Peyer's patch (tissue), 4 donors: Measurements from ENCODE around the gene PRPH. TPM values are rescaled to one million over a fixed set of nuclear protein-coding genes. Genes with fewer than 3 reads are reported as not detected.

Experiments
- DNase-seq, 3 donors: peaks; one replicate each; pipeline ENCODE4 v3.0.0-alpha.2; 2017 to 2019
- H3K27ac ChIP-seq, 4 donors: fragments of 200-600 bp; sonication (generic); one replicate each; pipeline ENCODE4 v1.5.1; 2016 to 2019
- H3K27me3 ChIP-seq, 2 donors: fragments of 200-600 bp; sonication (generic); one replicate each; pipeline ENCODE4 v1.5.1; 2019
- H3K36me3 ChIP-seq, 3 donors: fragments of 200-600 bp; sonication (generic); one replicate each; pipeline ENCODE4 v1.5.1; 2016 to 2019
- H3K4me1 ChIP-seq, 4 donors: fragments of 200-600 bp; sonication (generic); one replicate each; pipeline ENCODE4 v1.5.1; 2016 to 2019
- H3K4me3 ChIP-seq, 4 donors: fragments of 200-600 bp; sonication (generic); 1 replicate in 3 of 4; 2 replicates in 1 of 4; pipeline ENCODE4 v1.5.1; 2016 to 2019; ENCODE audit warnings: mild to moderate bottlenecking in 1 of 4
- H3K9me3 ChIP-seq, 4 donors: fragments of 200-600 bp; sonication (generic); one replicate each; pipeline ENCODE4 v1.5.1; 2016 to 2019; ENCODE audit warnings: mild to moderate bottlenecking in 1 of 4
- POLR2A ChIP-seq, 2 donors: fragments of 450-650 bp; IDR thresholded peaks; one replicate each; pipeline ENCODE4 v1.5.1; 2017; ENCODE audit warnings: antibody characterized with exemption in 2 of 2, mild to moderate bottlenecking in 2 of 2, moderate library complexity in 2 of 2
- total RNA-seq, 4 donors: library from RNA; depleted of rRNA; stranded (reverse); fragments of >200 nt; gene quantifications; one replicate each; pipeline ENCODE4 v1.1.0, GENCODE V29; 2016
- TF ChIP-seq, protein P1 (sequence below), 6 experiments: fragments of 450-650 bp in 4 of 6; fragments of 200-600 bp in 2 of 6; sonication (generic) in 1 of 6; IDR thresholded peaks; one replicate each; pipeline ENCODE4 v1.5.1; 2017 to 2019; ENCODE audit warnings: antibody characterized with exemption in 6 of 6, mild to moderate bottlenecking in 3 of 6, moderate library complexity in 1 of 6

PRPH gene
- total RNA-seq, 4 donors from 2014 or later: 6.4 to 8.8 (median 6.5) TPM; not detected in 1

DNA sequence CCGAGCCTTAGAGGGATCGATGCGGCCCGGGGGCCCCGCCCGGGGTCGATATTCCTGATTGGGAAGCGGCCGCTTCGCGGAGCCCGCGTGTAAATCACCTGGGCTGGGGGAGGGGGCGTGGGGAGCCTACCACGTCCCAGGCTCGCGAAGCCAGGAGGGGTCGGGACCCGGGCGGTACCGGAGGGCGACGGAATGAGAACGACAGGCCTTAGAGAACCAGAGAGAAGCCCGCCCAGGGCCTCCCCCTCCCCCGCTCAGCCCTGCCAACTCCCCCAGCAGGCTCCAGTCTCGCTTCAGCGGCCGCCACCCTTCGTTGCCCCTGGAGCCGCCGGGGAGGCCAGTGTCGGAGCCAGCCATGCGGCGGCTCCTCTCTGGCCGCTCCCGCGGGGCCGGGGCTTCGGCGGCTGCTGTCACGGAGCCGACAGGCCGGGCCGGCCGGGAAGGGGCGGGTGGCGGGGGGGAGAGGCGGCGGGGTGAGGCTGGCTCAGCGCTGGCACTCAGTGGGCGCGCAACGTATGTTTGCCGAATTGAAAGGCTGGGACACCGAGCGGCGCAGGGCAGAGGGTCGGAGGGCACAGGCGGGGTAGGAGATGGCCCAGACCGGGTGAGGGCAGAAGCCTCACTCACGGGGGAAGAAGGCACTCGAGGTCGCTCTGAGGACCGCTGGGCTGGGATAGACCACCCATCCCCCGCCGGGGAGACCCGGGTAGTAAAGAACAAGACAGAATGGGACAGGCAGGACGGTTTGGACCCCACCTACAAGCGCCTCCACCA is 50.3 kb downstream of the PRPH start:
- Histone ChIP-seq H3K27ac (no peak overlapping the region), H3K27me3 (peaks cover 0 to 25% of the 10 kb centered on the region in 2 donors), H3K36me3 (no peaks in the 10 kb centered on the region), H3K4me3 (peak overlapping the region; percentile 1 to 75 (median 43)), H3K9me3 (no peaks in the 10 kb centered on the region), H3K4me1 (peaks cover 7 to 63% (median 47%) of the 10 kb centered on the region in 4 donors)
- DNase-seq: peak in 2 of 3 donors; percentile 31 to 56
- TF ChIP-seq POLR2A (IDR thresholded peaks at IDR 0.05): no peak
- TF ChIP-seq, protein P1, sequence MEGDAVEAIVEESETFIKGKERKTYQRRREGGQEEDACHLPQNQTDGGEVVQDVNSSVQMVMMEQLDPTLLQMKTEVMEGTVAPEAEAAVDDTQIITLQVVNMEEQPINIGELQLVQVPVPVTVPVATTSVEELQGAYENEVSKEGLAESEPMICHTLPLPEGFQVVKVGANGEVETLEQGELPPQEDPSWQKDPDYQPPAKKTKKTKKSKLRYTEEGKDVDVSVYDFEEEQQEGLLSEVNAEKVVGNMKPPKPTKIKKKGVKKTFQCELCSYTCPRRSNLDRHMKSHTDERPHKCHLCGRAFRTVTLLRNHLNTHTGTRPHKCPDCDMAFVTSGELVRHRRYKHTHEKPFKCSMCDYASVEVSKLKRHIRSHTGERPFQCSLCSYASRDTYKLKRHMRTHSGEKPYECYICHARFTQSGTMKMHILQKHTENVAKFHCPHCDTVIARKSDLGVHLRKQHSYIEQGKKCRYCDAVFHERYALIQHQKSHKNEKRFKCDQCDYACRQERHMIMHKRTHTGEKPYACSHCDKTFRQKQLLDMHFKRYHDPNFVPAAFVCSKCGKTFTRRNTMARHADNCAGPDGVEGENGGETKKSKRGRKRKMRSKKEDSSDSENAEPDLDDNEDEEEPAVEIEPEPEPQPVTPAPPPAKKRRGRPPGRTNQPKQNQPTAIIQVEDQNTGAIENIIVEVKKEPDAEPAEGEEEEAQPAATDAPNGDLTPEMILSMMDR (IDR thresholded peaks at IDR 0.05): no peak

DNA sequence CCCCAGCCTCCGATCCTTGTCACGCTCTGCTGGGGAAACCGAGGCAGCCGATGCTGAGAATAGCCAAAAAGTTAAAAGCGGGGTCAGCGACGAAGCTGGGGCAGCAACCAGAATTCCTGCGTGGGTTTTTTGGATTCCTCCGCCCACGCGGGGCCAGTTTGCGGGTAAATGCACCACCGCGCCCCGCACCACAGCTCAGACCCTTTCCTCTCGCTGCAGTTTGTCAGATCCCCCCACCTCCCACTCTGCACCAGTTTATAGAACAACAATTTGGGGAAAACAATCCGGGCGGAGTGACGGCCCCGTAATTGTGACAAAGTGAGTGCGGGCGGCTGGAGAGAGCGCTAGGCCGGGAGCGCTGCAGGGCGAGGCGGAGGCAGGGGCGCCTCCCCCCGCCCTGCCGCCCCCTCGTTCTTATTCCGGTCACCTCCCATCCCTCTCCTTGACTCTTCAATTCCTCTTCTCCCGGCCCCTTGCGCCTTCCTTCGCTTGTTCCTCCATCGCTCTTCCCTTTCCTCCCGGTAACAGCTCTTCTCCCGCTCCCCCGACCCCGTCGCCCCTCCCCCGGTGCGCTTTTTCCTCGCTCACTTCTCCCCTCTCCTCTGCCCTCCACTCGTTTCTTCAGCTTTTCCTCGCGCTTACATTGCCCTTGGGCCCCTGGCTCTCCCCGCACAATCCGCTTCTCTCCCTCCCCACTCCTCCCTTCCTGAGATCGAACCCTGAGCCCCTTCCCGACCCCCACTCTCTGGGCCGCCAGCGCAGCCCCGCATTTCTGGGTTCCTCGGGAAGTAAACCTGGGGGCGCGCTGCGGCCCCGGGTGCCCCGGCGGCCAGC is 51.1 kb downstream of the PRPH start:
- H3K4me3 ChIP-seq: peak overlapping the region; percentile 1 to 75 (median 43)
- H3K27me3 ChIP-seq: peaks cover 0 to 25% of the 10 kb centered on the region in 2 donors
- DNase-seq: peak in 1 of 3 donors; percentile 42
- H3K36me3 ChIP-seq: no peaks in the 10 kb centered on the region
- H3K27ac ChIP-seq: no peak overlapping the region
- TF ChIP-seq, protein P1 (IDR thresholded peaks at IDR 0.05): no peak
- TF ChIP-seq POLR2A (IDR thresholded peaks at IDR 0.05): no peak
- peaks cover 7 to 63% (median 47%) of the 10 kb centered on the region in 4 donors for H3K4me1 ChIP-seq
- H3K9me3 ChIP-seq: no peaks in the 10 kb centered on the region

DNA sequence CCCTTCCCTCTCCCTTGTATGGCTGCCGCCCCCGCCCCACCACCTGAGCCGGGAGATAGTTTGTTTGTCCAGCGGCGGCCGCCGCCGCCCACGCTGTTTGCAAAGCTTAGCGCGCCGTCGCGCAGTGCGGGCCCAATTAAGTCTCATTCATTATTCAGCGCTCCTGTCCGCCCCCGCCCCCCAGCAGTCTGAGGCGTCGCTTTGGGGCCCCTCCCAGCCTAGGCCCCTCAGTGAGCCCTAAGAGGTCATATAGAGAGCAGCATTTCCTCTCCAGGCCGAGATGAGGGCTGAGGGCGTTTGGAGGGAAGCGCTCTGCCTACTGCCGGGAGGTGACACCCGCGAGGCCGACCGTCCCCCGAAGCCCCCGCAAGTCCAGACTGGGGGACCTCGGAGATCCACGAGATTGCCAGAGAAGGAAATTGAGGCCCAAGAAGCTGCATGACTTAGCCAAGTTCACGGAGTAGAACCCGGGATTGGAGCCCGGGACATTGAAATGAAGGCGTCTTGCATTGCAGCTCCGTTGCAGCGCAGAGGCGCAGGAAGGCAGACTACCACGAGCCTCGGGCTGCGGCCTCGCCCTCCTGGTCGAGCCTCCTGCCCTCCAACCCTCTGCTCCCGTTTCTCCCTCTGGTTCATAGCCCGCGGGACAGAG is 51.8 kb downstream of the PRPH start, which contains the start of gene DNAJC22:
DNAJC22 (plus strand) TSS at position 230 of the 652 bp plus-strand sequence. CDS start 1,985 bp downstream, outside the sequence.
- Histone ChIP-seq H3K9me3 (no peaks in the 10 kb centered on the region), H3K4me3 (peak within 1 kb of the TSS; percentile 16 to 75 (median 43)), H3K4me1 (peaks cover 7 to 63% (median 47%) of the 10 kb centered on the region in 4 donors), H3K27ac (no peak within 1 kb of the TSS), H3K27me3 (peaks cover 0 to 25% of the 10 kb centered on the region in 2 donors), H3K36me3 (no peaks in the 10 kb centered on the region)
- TF ChIP-seq, protein P1 (IDR thresholded peaks at IDR 0.05): no peak
- TF ChIP-seq POLR2A (IDR thresholded peaks at IDR 0.05): no peak
- DNase-seq: peak in 1 of 3 donors; percentile 71

DNA sequence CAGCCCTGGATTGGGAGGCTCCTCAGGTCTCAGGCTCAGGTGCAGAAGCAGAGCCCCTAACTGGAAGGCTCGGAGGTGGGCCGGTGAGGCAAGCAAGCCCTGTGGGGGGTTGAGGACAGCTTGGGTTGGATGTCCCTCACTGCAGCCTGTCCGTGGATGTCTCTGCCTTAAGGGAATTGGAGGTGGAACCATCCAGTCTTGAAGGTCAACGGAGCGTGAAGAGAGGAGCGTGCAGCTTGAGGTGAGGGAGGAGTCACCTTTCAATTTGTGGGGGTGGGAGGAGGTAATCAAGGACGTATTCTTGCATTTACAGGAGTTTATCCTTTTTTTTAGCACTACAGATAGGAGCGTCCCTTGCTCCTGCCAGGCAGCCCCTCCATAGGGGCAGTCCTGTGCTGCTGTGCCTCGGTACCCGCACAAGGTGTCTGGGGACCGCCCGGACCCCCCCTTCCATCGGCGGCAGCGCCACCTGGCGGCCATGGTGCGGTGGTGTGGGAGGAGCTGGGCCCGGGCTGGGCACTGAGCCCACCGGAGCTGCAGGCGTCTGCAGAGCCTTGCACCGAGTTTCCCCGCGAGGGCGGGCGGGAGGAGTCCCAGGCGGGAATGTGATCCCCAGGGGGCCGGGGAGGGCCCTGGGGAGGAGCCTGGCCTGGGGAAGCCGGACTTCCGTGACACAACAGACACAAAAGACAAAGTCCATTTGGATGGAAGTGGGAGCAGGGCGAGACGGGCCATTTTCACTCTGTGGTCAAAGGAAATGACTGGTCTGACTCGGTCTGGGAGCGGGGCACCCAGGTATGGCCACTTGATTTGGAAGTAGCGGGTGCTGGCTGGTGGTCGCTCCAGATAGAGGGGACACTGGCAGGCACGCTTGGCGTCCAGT is 52.6 kb downstream of the PRPH start:
- DNase-seq: peak; percentile 55 to 92 (median 90)
- TF ChIP-seq, protein P1 (IDR thresholded peaks at IDR 0.05): peak; percentile 83 to 96 (median 90)
- peak; percentile 56 to 88 for TF ChIP-seq POLR2A (IDR thresholded peaks at IDR 0.05)
- H3K36me3 ChIP-seq: no peaks in the 10 kb centered on the region
- H3K27me3 ChIP-seq: peaks cover 0 to 25% of the 10 kb centered on the region in 2 donors
- no peaks in the 10 kb centered on the region for H3K9me3 ChIP-seq
- peaks cover 7 to 57% (median 43%) of the 10 kb centered on the region in 4 donors for H3K4me1 ChIP-seq
- H3K27ac ChIP-seq: peak overlapping the region in 3 of 4 donors; percentile 34 to 75 (median 37)
- peak overlapping the region; percentile 24 to 75 (median 43) for H3K4me3 ChIP-seq

Other genes starting within 250 kb of the PRPH start
- gene KMT2D, start 234.4 kb upstream of the PRPH start, total RNA-seq: 100 to 1,000 TPM; 126 to 161 (median 146) TPM
- not detected for gene RHEBL1, start 225.2 kb upstream of the PRPH start, total RNA-seq
- gene DHH, start 200.3 kb upstream of the PRPH start, total RNA-seq: 1 to 10 TPM in 1 of 4 donors, under 1 TPM in 1, not detected in 2; 0.19 to 2.5 TPM
- 10 to 100 TPM; 34.7 to 93.7 (median 84.7) TPM for gene LMBR1L, start 184.3 kb upstream of the PRPH start, total RNA-seq
- 100 to 1,000 TPM; 154 to 578 (median 243) TPM for gene TUBA1B, start 163.8 kb upstream of the PRPH start, total RNA-seq
- gene TUBA1A, start 106.1 kb upstream of the PRPH start, total RNA-seq: 10 to 100 TPM; 16.5 to 50.3 (median 37.0) TPM
- gene TUBA1C, start 30.1 kb upstream of the PRPH start, total RNA-seq: 100 to 1,000 TPM; 143 to 442 (median 276) TPM
- 10 to 100 TPM in 2 of 4 donors, 1 to 10 TPM in 2; 8.0 to 28.1 (median 10.2) TPM for gene TROAP, start 28.1 kb downstream of the PRPH start, total RNA-seq
- gene C1QL4, start 42.0 kb downstream of the PRPH start, total RNA-seq: not detected
- gene DNAJC22, start 51.7 kb downstream of the PRPH start, total RNA-seq: 10 to 100 TPM in 3 of 4 donors, 1 to 10 TPM in 1; 5.0 to 57.8 (median 56.4) TPM
- gene SPATS2, start 72.3 kb downstream of the PRPH start, total RNA-seq: 10 to 100 TPM; 20.2 to 49.5 (median 24.8) TPM
- gene KCNH3, start 243.9 kb downstream of the PRPH start, total RNA-seq: under 1 TPM in 2 of 4 donors, not detected in 2; 0.57 to 0.83 TPM